ENCODE data around the gene SLC17A7. TPM values are rescaled to one million over a fixed set of nuclear protein-coding genes. Genes with fewer than 3 reads are reported as not detected.

The SLC17A7 gene
- total RNA-seq, result under 1 TPM; 0.30 to 0.43 TPM

DNA sequence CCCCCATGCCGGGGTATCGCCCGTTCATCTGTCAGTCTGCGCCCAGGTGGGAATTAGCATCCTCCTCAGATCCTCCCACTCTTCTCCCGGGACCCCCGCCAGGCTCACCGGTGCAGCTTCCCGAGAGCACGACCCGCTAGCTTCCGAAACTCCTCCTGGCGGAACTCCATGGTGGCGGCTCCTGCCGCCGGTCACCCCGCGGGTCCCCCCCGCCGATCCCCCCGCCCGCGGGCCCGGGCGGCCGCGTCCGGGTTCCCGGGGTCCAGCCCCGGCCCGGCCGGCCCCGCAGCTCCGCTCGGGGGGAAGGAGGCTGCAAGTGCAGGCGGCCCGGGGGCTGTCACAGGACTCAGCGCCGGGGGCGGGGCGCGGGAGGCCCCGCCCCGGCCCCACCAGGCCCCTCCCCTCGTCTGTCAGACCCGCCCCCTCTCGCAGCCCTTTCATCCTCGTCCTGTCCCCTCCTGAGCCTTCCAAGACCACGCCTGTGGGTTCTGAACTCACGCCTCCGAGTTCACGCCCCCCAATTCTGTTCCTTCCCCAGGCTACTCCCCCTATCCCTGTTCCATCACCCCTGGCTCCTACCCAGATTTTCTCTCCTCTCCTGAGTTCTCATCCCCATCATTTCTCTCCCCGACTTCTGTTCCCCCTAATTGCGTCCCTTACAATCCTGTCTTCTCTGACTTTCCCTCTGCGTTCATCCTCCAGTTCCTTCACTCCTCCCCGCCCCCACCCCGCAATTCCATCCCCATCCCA is at the start of gene SLC17A7:
Gene SLC17A7, minus strand, starts transcription at position 318 of the 750 bp plus-strand sequence. Its CDS starts 148 bp downstream, at position 170.
- Mint-ChIP-seq H3K4me1 (peaks cover 44% of the 10 kb centered on the region), H3K9me3 (no peaks in the 10 kb centered on the region), H3K4me3 (peak within 1 kb of the TSS; percentile 80), H3K36me3 (ENCODE audit: low read depth) (peaks cover 11% of the 10 kb centered on the region), H3K27me3 (peaks cover 59% of the 10 kb centered on the region), H3K27ac (no peak within 1 kb of the TSS)
- ChIA-PET POLR2A (interaction anchor here (1.0 to 3.4 kb wide), 2 partner anchors 11 to 19 kb away, joined by 4 to 16 read pairs; partner anchors contain the start of genes ALDH16A1 and PIH1D1), CTCF (interaction anchor here (0.8 to 2.2 kb wide), 5 partner anchors 10 to 53 kb away, joined by 3 to 11 read pairs (median 4); partner anchors contain the start of genes KASH5 and PIH1D1)
- peak; percentile 66 for DNase-seq

DNA sequence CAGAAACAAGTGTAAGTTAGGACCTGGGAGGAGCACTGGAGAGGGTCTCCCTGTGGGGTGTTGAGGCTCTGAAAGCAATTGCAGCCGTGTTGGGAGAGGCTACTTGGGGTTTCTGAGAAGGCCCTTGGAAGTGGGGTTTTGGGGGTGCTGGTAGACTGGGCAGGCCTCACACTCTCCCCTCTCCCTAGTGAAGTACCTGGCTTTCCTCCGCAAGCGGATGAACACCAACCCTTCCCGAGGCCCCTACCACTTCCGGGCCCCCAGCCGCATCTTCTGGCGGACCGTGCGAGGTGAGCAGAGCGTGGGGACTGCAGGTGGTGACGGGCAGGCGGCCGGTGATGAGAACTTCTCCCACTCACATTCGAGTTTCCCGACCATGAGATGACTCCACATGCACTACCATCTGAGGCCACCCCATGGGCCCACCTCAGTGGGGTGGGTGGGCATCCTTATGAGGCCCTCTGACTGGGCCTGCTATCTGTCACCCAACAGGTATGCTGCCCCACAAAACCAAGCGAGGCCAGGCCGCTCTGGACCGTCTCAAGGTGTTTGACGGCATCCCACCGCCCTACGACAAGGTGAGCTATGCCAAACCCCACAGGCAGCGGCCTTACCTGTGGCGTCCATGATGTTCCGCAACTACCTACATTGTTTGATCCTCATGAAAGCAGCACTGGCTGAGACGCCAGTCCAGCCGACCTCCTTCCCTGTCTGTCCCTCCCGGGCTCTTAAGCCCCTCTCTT is 49.1 kb upstream of the SLC17A7 start:
- Mint-ChIP-seq H3K9me3 (no peaks in the 10 kb centered on the region), H3K4me3 (peak overlapping the region; percentile 95), H3K4me1 (peaks cover 69% of the 10 kb centered on the region), H3K36me3 (ENCODE audit: low read depth) (peaks cover 75% of the 10 kb centered on the region), H3K27ac (peak overlapping the region; percentile 87), H3K27me3 (no peaks in the 10 kb centered on the region)
- ChIA-PET CTCF (interaction anchor here (0.9 to 1.2 kb wide), 2 partner anchors 9 to 60 kb away, joined by 3 read pairs; no protein-coding TSS in a partner anchor), POLR2A (interaction anchor here (1.1 to 4.6 kb wide), 9 partner anchors 12 to 101 kb away, joined by 3 to 68 read pairs (median 4); partner anchors contain the start of genes ALDH16A1 and NOSIP)
- DNase-seq, result peak; percentile 53

DNA sequence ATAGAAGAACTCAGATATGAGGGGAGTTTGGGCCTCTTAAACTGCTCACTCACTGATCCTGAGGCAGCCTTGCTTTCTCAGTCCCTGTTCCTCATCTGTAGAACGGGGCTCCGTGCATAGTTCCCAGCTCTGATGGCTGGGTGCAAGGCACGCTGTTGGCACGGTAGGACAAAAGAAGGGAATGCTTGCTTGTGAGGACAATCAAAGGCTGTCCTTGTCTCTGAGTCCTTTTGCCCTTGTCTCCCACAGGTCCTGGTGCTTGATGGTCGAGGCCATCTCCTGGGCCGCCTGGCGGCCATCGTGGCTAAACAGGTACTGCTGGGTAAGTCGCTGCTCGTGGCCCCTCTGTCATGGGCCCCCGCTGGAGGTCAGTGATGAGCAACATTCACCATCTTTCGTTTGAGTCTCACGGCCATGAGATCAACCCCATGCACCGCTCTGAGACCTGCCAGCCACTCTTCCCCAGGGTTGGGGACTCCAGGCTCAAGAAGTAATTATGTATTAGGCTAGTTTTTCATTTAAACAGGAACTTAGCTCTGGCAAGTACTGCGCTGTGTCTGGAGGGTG is 48.4 kb upstream of the SLC17A7 start:
- no peaks in the 10 kb centered on the region for H3K27me3 Mint-ChIP-seq
- H3K36me3 Mint-ChIP-seq (ENCODE audit: low read depth), result peaks cover 80% of the 10 kb centered on the region
- H3K9me3 Mint-ChIP-seq, result no peaks in the 10 kb centered on the region
- H3K4me3 Mint-ChIP-seq, result peak overlapping the region; percentile 95
- H3K27ac Mint-ChIP-seq, result peak overlapping the region; percentile 87
- H3K4me1 Mint-ChIP-seq, result peaks cover 62% of the 10 kb centered on the region
- ChIA-PET CTCF (interaction anchor here (0.9 to 2.6 kb wide), 8 partner anchors 9 to 90 kb away, joined by 3 to 15 read pairs (median 5); partner anchors contain the start of gene FLT3LG), POLR2A (interaction anchor here (0.9 to 4.6 kb wide), 14 partner anchors 9 to 102 kb away, joined by 3 to 68 read pairs (median 5); partner anchors contain the start of genes ALDH16A1, FLT3LG and PIH1D1)
- DNase-seq, result peak; percentile 72

DNA sequence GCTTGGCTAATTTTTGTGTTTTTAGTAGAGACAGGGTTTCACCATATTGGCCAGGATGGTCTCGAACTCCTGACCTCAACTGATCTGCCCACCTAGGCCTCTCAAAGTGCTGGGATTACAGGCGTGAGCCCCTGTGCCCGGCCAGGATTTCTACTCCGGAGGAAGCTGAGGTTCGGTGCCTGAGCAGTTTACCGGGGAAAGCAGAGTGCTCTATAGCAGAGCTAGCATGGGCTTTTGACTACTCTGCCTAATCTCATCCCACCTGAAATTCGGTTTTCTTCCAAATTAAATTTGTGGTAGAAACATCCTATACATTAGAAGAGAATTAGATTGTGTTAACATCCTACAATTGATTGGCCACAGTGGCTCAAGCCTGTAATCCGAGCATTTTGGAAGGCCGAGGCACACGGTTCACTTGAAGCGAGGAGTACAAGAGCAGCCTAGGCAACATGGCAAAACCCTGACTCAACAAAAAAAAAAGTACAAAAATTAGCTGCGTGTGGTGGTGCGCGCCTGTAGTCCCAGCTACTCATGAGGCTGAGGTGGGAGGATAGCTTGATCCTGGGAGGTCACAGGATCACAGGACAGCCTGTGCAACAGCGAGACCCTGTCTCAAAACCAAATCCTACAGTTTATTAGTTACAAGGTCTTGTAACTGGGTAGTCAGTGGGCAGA is 47.7 kb upstream of the SLC17A7 start:
- H3K36me3 Mint-ChIP-seq (ENCODE audit: low read depth), result peaks cover 84% of the 10 kb centered on the region
- DNase-seq, result no peak
- H3K9me3 Mint-ChIP-seq, result no peaks in the 10 kb centered on the region
- H3K4me3 Mint-ChIP-seq, result peak overlapping the region; percentile 95
- CTCF ChIA-PET, result interaction anchor here (0.7 to 2.6 kb wide), 11 partner anchors 7 to 91 kb away, joined by 3 to 15 read pairs (median 4); partner anchors contain the start of genes FLT3LG and RPS11
- H3K4me1 Mint-ChIP-seq, result peaks cover 60% of the 10 kb centered on the region
- peak overlapping the region; percentile 87 for H3K27ac Mint-ChIP-seq
- H3K27me3 Mint-ChIP-seq, result no peaks in the 10 kb centered on the region
- POLR2A ChIA-PET, result interaction anchor here (0.7 to 4.6 kb wide), 20 partner anchors 8 to 188 kb away, joined by 3 to 68 read pairs (median 6); partner anchors contain the start of genes ALDH16A1, FLT3LG, NOSIP and PIH1D1

DNA sequence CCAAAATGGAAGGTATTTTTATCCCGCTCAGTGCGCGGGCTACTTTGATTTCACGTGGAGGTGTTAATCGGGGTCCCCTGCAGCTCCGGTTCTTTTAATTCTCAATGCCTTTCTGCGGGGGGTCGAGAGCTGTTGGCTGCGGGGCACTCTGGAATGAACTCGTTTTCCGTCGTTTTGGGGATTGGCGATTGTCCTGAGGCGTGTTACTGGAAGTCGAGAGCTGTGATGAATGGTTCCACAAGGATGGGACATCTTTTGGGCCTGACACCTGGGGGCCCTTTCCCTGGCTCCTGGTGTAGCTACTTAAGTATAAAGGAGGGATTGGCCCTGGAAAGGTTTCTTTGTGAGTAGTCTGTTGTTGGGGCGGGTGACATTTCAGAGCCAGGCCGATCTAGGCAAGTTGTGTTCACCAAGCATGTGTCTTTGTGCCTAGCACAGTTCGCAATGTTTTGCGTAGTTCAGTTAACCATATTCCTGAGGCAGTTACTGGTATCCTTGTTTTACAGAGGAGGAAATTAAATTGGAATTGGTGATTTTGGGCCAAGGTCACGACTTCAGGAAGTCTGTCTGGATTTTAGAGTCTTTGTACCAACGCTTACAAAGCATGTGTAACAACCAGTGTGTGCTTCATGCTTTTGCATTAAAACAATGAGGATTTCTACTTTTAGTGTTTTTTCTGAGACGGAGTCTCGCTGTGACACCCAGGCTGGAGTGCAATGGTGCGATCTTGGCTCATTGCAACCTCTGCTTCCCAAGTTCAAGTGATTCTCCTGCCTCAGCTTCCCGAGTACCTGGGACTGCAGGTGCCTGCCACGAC is 46.9 kb upstream of the SLC17A7 start:
- POLR2A ChIA-PET, result interaction anchor here (0.6 to 4.6 kb wide), 22 partner anchors 7 to 188 kb away, joined by 3 to 68 read pairs (median 6); partner anchors contain the start of genes ALDH16A1, BCL2L12, FLT3LG and IRF3

DNA sequence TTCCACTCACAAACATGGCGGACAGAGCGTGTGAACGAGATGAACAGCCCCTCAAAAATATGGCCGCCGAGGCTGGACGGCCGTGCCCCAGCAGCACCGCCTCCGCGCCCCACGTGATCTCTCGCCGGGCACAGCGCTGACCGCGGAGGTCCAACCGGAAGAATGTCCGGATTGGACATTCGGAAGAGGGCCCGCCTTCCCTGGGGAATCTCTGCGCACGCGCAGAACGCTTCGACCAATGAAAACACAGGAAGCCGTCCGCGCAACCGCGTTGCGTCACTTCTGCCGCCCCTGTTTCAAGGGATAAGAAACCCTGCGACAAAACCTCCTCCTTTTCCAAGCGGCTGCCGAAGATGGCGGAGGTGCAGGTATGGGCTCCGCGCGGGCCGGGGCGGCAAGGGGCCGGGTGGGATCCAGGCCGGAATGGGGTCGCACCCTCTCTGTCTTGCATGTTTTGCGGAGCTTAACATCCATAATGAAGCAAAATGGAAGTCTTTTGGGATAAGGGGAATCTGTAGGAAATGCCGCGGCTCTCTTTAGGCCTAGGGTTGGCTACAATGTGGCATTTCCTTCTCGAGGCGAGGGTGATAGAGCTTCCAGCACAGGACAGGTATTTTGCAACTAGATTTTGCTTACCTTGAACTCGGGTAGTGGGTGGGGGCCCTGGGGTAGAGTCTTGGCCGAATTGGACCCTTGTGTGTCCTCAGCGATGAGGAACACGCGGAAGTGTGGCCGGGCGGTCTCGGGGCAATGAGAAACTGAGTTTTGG is 46.1 kb upstream of the SLC17A7 start, which contains the start of gene RPL13A:
Gene RPL13A, plus strand, starts transcription at position 332 of the 769 bp plus-strand sequence. Its CDS starts 22 bp downstream, at position 354.
- Mint-ChIP-seq H3K36me3 (ENCODE audit: low read depth) (peaks cover 85% of the 10 kb centered on the region), H3K4me1 (peaks cover 50% of the 10 kb centered on the region), H3K4me3 (peak within 1 kb of the TSS; percentile 95), H3K9me3 (no peaks in the 10 kb centered on the region), H3K27me3 (no peaks in the 10 kb centered on the region), H3K27ac (peak within 1 kb of the TSS; percentile 87)
- CTCF ChIA-PET, result interaction anchor here (1.0 to 2.6 kb wide), 6 partner anchors 9 to 36 kb away, joined by 3 to 15 read pairs (median 6); partner anchors contain the start of genes FLT3LG, PIH1D1 and RPS11
- POLR2A ChIA-PET, result interaction anchor here (0.6 to 4.6 kb wide), 20 partner anchors 10 to 189 kb away, joined by 3 to 68 read pairs (median 6); partner anchors contain the start of genes ALDH16A1, BCL2L12, FLT3LG and IRF3
- peak; percentile 100 for DNase-seq

More for the DNA sequence above, 46.9 kb upstream of the SLC17A7 start:
- no peaks in the 10 kb centered on the region for H3K27me3 Mint-ChIP-seq
- H3K36me3 Mint-ChIP-seq (ENCODE audit: low read depth), result peaks cover 87% of the 10 kb centered on the region
- H3K9me3 Mint-ChIP-seq, result no peaks in the 10 kb centered on the region
- H3K4me3 Mint-ChIP-seq, result peak overlapping the region; percentile 95
- H3K4me1 Mint-ChIP-seq, result peaks cover 58% of the 10 kb centered on the region
- CTCF ChIA-PET, result interaction anchor here (0.7 to 2.6 kb wide), 10 partner anchors 8 to 81 kb away, joined by 3 to 15 read pairs (median 4); partner anchors contain the start of genes FLT3LG, PIH1D1 and RPS11
- peak overlapping the region; percentile 87 for H3K27ac Mint-ChIP-seq
- no peak for DNase-seq

DNA sequence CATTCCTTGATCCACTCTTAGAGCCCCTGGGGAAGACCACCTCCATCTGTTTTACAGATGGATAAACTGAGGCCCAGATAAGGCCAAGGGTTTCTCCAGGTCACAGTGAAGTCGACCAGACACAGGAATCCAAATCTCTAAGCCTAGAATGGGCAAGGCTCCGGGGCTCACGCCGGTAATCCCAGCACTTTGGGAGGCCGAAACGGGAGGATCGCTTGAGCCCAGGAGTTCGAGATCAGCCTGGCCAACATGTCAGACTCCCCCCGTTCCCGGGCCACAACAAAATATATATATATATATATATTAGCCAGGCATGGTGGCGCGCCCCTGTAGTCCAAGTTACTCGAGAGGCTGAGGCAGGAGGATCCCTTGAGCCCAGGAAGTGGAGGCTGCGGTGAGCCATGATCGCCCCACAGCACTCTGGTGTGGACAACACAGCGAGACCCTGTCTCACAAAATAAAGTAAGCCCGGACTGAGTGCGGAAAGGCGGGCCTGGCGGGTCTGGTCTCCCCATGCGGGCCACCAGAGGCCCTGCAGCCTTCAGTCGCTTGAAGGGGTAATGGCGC is 45.5 kb upstream of the SLC17A7 start:
- peak overlapping the region; percentile 87 for H3K27ac Mint-ChIP-seq
- no peaks in the 10 kb centered on the region for H3K9me3 Mint-ChIP-seq
- ChIA-PET POLR2A (interaction anchor here (1.1 to 4.6 kb wide), 12 partner anchors 10 to 189 kb away, joined by 3 to 68 read pairs (median 10); partner anchors contain the start of genes ALDH16A1, FLT3LG, PIH1D1 and SCAF1), CTCF (interaction anchor here (1.7 to 2.8 kb wide), 3 partner anchors 10 kb away, joined by 3 to 15 read pairs (median 9); partner anchors contain the start of gene RPS11)
- peaks cover 43% of the 10 kb centered on the region for H3K4me1 Mint-ChIP-seq
- H3K4me3 Mint-ChIP-seq, result peak overlapping the region; percentile 95
- DNase-seq, result no peak
- H3K27me3 Mint-ChIP-seq, result no peaks in the 10 kb centered on the region
- peaks cover 85% of the 10 kb centered on the region for H3K36me3 Mint-ChIP-seq (ENCODE audit: low read depth)

DNA sequence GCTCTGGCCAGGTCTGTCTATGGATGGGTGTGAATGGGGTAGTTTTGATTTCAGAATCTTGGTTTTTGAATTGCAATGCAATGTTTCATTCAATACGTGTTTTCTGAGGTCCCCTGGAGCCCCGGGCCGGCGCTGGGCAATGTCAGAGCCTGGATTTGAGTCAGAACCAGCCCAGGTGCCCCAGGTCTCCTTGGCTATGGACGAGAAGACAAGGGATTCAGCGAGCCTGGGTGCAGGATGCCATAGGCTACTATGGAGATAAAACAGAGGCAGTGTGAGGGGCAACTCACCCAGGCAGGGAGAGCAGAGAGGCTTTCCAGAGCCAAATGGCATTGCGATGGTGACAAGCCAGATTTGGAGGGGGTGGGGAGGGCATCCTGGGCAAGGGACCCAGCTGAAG is 44.9 kb upstream of the SLC17A7 start:
- ChIA-PET CTCF (interaction anchor here (2.8 kb wide), 1 partner anchor 10 kb away, joined by 9 read pairs; no protein-coding TSS in a partner anchor), POLR2A (interaction anchor here (2.5 to 2.7 kb wide), 2 partner anchors 10 to 156 kb away, joined by 10 to 18 read pairs; partner anchors contain the start of gene SCAF1)
- Mint-ChIP-seq H3K4me3 (no peak overlapping the region), H3K4me1 (peaks cover 40% of the 10 kb centered on the region), H3K27ac (peak overlapping the region; percentile 33), H3K27me3 (no peaks in the 10 kb centered on the region), H3K9me3 (no peaks in the 10 kb centered on the region), H3K36me3 (ENCODE audit: low read depth) (peaks cover 84% of the 10 kb centered on the region)
- DNase-seq, result no peak

DNA sequence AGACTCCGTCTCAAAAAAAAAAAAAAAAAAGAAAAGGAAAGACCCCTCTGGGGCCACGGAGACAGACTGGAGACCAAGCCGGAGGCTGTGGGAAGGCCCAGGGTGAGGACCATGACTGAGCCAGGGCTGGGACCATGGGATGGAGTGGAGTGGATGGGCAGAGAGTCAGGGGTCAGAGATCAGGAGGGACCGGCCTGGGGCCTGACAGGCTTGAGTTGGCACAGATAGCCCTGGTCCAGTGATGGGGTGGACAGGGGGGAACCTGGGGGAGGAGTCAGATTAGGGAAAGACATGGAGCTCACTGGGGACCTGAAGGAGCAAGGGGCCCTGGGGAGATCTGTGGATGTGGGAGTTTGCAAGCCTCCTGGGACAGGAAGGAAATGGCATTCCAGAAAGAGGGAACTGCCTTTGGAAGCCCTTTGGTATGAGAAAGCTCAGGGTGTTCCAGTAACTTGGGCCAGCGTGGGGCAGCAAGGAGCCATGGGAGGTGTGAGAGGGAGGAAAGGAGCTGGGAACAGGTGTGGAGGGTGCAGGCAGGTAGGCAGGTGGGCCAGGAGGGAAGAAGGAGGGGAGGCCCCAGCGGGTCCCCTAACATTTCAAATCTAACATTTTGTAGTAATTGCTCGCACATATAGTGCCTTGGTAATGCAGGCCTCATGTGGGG is 39.8 kb upstream of the SLC17A7 start:
- Mint-ChIP-seq H3K4me3 (no peak overlapping the region), H3K9me3 (no peaks in the 10 kb centered on the region), H3K27me3 (no peaks in the 10 kb centered on the region), H3K36me3 (ENCODE audit: low read depth) (peaks cover 64% of the 10 kb centered on the region), H3K4me1 (peaks cover 32% of the 10 kb centered on the region), H3K27ac (no peak overlapping the region)
- CTCF ChIA-PET, result interaction anchor here (0.7 to 1.6 kb wide), 3 partner anchors 14 to 386 kb away, joined by 4 to 5 read pairs (median 5); partner anchors contain the start of gene PNKP
- no peak for DNase-seq
- POLR2A ChIA-PET, result interaction anchor here (1.6 kb wide), 1 partner anchor 8 kb away, joined by 4 read pairs; no protein-coding TSS in a partner anchor

All from activated CD4-positive, alpha-beta memory T cell treated with anti-CD3 and anti-CD28 coated beads, Interleukin-2, amount 10 ng/mL, durations not matched to agents 7 days and 5 days (primary cell).